Anterior cingulate cortex (tissue), 58 donors: Measurements from ENCODE around the gene ADCY5.
"Not testable (repeated sequence)": the region's sequence is repeated elsewhere in the genome, so short reads cannot be mapped to it uniquely, and the experiment has no call there.

Experiments
- DNase-seq, 58 donors: peaks; one replicate each; lab custom pipeline; 2025; lab: John Stamatoyannopoulos, UW

The ADCY5 gene

DNA sequence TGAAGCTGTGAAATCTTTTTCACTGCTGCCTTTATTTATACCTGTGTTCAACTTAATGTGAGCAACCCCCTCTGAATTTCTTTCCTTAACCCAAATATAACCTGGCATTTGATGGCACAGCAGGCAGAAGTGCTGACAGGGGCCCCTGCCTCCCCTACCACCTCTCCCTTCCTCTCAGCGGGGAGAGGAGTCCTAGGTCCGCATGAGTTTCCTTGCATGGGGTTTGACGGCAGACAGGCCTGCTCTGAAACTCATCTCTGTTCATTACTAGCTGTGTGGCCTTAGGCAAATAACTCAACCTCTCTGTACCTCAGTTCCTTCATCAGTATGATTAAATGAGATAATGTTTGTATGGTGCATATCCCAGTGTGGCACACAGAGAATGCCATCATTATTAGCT, 167.5 kb downstream of the ADCY5 start:
- no peak for DNase-seq

DNA sequence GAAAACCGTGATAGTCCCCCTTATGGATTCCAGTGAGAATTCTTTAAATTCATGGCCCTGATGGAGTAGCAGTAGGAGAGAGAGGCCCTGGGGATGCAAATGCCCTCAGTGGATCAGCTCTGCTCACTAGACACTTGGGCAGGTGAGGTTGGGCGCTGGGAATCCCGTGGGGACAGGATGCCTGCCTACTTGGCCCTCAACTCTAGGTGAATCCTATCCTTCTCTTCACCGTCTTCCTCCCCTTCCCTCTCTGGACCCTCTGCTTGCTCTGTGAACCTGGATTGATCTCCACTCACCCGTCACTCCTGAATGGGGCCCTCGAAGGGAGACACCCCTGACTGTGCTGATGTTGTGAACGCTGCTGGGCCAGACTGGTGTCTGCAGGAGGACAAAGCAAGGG, 169.8 kb downstream of the ADCY5 start:
- DNase-seq = no peak

DNA sequence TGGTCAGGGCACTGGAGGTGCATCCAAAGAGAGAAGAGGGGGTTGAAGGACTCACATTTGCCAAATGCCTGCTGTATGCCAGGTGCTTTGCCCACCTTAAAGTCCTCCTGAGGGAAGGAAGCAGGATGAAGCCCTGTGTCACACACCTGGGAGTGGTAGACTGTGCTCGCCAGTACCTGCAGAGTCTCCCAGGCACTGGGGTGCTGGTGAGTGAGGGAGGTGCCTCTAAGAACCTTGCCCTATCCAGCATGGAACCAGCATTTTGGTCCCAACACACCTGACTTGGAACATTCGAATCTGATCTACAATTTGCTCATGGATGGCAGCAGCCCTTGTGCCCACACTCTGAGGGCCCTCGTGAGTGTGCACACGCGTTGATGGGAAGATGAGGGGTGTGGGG, 170.4 kb downstream of the ADCY5 start:
- DNase-seq = no peak

DNA sequence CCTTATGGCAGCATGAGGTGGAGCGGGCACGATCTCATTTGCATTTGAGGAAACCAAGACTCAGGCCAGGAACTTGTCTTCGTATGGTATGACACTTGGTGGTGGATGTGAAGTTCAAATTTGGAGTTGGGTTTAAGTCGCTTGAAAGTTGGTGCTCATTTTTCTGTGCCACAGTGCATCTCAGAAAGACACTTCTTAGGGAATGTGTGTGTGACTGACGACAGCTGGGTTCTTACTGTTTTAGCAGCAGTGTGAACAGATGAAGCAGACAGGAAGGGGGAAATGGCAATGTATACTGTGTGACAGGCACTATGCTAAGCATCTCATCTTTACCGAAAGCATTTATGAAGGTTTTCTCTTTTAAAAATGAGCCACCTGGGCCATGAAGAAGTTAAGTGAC, 171.8 kb downstream of the ADCY5 start:
- peak in 5 of 58 donors; percentile 22 to 35 (median 33) for DNase-seq

DNA sequence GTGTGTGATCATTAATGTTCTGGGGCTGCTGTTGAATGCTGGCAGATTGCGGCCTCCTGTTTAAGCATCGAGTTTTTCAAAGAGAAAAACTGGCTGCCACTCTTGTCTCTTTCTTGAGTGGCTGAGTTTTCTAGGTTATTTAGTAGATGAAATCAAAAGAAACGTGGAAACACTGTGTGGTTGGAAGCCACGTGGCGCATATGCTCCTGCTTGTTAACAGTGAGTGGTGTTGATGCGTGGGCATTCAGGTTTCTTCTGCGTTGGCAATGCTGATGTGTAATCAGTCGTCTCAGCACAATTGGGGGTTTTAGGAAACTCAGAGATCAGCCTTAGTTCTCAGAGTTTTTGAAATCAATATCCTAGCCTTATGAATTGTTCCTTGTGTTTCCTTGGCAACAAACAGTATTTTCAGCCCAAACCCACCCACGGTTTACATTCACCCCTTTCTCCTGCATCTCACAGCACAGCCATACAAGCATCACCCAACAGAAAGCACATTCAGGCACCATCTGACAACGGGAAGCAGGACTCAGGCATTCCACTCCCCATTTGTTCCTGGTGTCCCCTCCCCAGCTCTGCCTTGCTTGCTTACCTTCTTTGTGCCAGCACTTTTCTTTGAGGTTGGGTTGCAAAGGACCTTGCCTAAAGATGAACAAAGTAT, 172.4 kb downstream of the ADCY5 start:
- peak in 14 of 58 donors; percentile 10 to 68 (median 36) for DNase-seq

DNA sequence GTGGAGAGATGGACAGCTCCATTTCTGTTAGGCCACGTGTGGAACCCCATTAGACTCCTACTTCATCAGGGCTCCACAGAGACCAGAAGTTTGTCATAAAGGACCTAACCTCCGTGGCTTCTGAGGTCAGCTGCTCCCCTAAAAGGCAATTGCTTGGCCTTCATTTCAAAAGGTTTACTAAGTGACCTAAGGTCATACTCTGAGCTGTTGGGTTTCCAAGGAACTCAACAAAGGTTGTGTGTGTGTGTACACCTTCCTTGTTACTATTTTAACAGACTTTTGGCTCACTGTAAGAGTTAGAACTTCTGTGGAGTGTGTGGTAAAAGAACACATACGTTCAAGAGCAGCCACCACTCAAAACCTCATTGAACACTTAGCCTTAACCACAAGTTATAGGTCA, 173.2 kb downstream of the ADCY5 start:
- no peak for DNase-seq

DNA sequence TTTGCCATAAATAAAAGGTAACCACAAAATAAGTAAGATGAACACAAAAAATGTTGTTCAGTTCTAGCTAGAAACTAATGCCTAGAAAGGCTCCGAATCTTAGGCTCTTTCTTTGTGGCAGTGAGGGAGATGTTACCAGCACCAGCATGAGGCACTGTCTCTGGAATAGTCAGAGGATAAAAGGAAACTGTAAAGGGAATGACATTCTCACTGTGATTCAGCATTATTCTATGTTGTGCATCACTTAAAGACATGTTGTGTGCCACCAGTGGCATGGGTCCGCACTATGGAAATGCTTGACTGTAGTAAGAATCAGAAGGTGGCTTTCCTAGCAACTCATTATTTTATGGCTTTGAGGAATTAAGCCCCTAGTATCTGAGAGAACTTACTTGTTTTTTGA, 176.3 kb downstream of the ADCY5 start:
- no peak for DNase-seq

DNA sequence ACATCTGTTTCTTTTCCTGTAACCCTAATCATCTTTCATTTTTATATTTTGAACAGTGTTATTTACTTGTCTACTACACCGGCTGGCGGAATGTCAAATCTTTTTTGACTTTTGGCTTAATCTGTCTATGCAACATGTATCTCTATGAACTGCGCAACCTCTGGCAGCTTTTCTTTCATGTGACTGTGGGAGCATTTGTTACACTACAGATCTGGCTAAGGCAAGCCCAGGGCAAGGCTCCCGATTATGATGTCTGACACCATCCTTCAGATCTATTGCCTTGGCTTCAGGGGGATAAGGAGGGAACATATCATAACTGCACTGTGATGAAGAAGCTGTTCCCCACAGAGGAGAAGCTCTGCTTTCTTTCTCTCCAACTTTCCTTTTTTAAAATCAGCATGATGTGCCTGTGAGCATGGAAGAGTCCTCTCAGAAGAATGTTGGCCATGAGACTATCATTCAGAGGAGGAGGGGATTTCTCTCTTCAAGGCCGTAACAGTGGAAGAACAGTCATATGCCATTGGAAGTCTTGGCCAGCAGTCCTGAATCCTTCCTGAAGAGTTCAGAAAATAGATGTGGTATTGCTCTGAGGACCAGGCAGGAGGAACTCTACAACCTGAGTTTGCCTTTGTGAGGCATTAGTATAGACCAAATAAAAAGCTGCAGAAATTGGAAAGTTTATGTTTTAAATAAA, 177.3 kb downstream of the ADCY5 start:
- DNase-seq = no peak

DNA sequence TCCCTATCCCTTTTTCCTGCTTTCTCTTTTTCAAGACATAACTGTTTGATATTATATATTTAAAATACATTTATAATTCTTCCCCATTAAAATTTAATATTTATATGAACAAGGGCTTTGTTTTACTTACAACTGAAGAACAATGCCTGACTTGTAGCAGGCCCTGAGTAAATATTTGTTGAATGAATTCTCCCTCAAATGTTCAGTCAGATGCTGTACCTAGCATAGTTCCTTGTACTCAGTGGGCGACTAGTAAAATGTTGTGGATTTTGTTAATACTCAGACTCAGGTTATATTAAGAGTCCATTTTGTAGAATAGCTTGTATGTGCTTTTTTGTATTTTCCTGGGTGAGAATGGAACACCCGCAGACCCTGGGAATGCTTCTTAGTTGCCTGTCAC, 178.1 kb downstream of the ADCY5 start:
- no peak for DNase-seq

DNA sequence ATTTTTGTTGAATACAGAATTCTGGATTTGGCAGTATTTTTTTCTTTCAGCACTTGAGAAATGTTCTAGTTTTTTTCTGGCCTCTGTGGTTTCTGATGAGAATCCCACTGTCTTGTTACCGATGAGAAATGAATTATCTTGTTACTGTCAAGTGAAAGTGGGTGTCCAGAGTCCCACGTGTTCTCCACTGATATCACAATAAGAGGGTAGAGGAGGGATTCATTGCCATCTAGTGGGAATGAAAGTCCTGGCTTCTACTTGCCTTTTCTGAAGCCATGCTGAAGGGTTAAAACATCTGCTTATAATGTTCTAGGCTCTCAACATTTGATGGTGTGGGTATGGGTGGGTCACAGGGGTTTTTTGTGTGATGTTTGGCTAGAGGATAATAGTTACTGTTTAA, 181.1 kb downstream of the ADCY5 start:
- no peak for DNase-seq

DNA sequence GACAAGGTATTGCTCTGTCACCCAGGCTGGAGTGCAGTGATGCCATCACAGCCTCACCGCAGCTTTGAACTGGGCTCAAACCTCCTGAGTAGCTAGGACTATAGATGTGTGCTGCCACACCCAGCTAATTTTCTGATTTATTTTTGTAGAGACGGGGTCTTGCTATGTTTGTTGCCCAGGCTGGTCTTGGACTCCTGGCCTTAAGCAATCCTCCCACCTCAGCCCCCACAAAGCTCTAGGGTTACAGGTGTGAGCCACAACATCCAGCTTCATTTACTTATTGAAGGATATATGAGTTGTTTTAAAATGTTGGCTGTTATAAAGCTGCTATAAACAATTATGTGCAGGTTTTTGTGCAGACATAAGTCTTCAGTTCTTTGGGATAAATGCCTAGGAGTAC, 184.9 kb downstream of the ADCY5 start:
- no peak for DNase-seq

DNA sequence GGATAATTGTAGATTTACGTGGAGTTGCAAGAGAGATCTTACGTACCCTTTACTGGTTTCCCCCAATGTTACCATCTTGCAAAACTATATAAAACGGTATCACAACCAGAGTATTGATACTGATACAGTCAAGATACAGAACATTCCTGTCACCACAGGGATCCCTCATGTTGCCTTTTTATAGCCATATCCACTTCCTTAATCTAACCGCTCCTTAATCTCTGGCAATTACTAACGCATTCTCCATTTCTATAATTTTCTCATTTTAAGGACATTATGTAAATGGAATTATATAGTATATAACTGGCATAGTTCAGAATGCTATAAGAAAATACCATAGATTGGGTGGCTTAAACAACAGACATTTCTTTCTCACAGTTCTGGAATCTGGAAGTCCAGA, 186.0 kb downstream of the ADCY5 start:
- DNase-seq = no peak

DNA sequence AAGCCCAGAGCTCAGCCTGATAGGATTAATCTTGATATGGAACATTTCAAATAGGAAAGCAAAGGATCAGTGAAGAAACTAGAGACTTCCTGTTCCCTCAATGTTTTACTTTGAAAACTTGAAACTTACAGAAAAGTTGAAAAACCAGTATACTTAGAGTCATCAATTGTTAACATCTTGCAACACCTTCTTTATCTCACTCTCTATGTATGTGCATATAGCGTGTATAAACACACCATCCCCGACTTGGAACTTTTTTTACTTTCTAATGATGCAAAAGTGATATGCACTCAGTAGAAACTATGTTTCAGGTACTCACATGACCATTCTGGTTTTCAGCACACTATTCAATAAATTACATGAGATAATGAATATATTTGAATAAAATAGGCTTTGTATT, 186.7 kb downstream of the ADCY5 start:
- no peak for DNase-seq

DNA sequence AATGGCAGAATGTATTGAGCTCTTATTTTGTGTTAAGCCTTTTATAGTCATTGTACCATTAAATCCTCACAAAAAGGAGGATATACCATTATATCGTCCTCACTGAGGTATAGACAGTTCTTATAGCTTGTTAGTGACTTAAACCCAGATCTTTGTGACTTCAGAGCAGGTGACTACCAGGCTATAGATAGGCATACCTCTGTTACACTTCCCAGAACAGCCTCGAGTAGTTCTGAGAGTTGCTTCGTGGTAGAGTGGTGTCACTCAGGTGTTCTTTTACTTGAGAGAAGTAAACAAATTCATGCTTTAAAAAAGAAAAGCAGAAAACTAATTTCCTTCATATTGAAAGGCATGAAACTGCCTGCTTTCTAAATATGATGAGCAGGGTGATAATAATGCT, 187.2 kb downstream of the ADCY5 start:
- no peak for DNase-seq

DNA sequence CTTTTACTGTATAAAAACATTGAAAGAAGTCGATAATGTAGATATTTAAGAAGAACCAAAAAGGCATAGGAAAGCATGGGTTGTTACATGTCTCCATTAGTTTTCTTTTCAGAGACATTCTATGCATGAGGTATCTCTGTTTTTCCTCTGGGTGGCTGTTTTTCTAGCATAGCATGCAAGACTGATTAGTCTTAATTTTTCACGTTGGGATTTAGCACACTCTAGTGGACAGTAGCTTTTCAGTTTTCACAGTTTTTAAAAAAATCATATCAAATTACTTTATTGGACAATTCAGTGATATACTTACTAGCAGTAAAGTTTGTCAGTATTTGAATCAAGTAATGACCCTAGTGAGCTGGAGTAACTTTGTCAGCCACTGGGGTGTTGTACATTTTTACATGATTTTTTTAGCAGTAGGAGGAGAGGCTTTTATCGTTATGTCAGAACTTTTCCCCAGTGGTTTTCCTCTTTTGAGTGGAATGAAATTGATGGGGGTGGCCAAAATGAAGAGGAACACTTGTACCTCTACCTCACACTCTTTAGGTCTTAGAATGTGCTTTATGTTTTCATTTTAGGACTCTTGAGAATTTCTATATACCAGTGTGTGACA, 190.0 kb downstream of the ADCY5 start:
- peak in 2 of 58 donors; percentile 19 to 30 for DNase-seq

DNA sequence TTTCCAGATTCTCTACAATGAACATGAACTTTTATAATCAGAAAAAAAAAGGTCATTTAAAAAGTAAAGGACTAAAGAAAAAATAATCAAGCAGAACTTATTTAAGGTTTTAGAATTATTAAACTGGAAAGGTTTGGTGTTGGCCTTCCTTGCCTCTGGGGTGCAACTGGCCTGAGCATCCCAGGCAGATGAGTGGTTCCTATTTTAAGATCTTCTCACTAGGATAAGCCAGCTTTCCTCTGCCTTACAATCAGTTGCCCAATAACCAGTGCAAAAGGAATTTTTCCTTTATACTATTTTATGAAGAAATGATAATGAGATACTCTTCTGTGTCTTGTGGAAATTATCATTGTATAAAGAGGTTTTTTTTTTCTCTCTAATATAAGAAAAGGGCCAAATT, 190.5 kb downstream of the ADCY5 start:
- DNase-seq = no peak

DNA sequence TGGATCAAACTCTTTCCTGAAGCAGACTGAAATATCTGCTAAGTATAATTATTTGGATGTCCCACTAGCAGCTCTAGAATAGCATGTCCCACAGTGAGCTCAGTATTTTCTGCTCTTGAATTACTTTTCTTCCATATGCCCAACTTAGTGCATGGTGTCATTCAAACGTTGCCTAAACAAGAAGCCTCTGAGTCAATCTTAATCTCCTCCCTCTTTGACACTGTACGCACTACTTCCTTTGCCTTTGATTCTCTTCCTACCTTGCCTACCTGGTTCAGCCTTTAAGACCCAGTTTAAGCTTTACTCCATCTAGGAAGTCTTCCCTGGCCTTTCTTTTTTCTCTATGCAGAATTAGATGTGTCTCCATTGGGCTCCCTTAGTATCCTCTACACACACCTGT, 192.6 kb downstream of the ADCY5 start:
- DNase-seq = no peak

DNA sequence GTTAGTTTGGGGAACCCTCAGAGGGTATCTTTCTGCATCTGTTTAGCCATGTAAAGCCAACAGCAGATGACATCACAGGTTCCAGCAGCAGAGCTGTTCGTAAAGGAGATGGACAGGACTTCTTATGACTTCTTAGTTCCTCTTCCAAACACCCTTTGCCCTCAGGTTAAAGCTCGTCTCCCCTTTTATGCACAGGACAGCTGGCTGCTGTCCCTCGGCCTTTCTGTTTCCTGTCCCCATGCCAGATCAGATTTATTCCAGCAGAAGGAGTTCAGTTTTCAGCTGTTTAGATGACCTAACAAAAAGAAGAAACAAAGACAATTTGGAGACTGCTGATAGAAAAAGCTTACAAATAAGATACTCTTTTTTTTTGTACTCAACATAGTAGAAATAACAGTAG, 202.0 kb downstream of the ADCY5 start:
- no peak for DNase-seq

DNA sequence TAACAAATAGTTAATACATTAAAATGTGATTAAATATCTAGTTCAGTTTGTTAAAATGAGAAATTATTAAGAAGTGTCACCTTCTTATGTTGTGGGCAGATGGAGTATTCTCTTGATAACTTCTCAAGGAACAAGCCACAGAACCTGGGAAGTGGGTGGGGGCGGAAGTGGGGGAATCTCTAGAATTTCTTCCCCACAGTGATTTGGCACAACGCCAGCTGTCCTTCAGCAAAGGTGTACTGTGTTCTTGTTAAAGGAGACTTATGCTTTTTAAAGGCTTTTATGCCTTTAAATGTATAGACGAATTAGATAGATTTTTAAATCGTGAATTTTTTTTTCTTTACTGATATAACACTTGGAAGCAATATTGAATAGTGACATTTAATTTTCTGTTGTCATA, 204.8 kb downstream of the ADCY5 start:
- DNase-seq = peak in 2 of 58 donors; percentile 1 to 9

DNA sequence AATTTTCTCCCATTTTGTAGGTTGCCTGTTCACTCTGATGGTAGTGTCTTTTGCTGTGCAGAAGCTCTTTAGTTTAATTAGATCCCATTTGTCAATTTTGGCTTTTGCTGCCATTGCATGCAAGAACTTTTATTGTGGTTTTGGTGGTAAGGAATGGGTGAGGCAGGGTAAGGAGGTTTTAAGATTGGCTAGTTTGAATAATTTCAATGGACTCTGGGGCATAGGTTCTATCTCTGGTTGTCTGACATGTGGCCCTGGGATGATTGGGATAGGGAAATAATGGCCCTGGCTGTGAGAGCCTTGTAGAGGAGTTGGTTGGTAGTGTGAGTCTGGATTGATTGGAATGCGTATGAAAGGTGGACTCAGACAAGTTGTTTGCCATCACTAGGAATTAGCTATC, 209.1 kb downstream of the ADCY5 start:
- DNase-seq = no peak

DNA sequence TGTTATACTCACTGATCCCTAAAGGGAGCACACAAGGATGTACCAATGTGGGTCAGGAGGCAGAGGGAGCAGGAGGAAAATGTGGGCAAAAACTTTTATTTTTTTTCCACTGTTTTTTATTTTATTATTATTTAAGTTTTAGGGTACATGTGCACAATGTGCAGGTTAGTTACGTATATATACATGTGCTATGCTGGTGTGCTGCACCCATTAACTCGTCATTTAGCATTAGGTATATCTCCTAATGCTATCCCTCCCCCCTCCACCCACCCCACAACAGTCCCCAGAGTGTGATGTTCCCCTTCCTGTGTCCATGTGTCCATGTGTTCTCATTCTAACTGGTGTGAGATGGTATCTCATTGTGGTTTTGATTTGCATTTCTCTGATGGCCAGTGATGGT, 209.7 kb downstream of the ADCY5 start:
- DNase-seq = not testable (repeated sequence)

DNA sequence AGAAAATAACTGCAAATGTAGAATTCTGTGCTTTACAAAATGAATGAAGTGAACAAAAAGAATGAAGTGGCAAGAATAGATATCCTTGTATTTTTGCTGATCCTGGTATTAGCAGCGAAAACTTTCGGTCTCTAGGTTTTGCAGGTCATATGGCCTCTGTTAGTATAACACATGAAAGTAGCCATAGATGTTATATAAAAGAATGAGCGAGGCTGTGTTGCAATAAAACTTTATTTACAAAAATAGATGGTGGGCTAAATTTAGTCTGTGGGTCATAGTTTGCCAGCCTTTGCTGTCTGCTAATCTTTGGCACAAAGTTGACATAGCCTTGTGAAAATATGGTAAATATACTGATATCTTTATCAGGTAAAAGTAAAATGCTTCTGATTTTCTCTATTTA, 212.0 kb downstream of the ADCY5 start:
- DNase-seq = no peak
